ENCODE measurements around the gene RND3.

RND3 gene

GRCh38 chr2:150445398-150445797, 42.1 kb downstream of the RND3 start:
- DNase-seq (ENCODE audit: extremely low read depth in 1 of 2, low read depth in 1 of 2), result no peak

GRCh38 chr2:150442484-150442883, 45.0 kb downstream of the RND3 start:
- DNase-seq (ENCODE audit: extremely low read depth in 1 of 2, low read depth in 1 of 2), result no peak

- DNase-seq (ENCODE audit: extremely low read depth in 1 of 2, low read depth in 1 of 2), result no peak
Observed at GRCh38 chr2:150441784-150442183, 45.7 kb downstream of the RND3 start.

GRCh38 chr2:150441226-150441625, 46.2 kb downstream of the RND3 start:
- DNase-seq (ENCODE audit: extremely low read depth in 1 of 2, low read depth in 1 of 2), result no peak

- no peak for DNase-seq (ENCODE audit: extremely low read depth in 1 of 2, low read depth in 1 of 2)
Observed at GRCh38 chr2:150438654-150439053, 48.8 kb downstream of the RND3 start.

DNA sequence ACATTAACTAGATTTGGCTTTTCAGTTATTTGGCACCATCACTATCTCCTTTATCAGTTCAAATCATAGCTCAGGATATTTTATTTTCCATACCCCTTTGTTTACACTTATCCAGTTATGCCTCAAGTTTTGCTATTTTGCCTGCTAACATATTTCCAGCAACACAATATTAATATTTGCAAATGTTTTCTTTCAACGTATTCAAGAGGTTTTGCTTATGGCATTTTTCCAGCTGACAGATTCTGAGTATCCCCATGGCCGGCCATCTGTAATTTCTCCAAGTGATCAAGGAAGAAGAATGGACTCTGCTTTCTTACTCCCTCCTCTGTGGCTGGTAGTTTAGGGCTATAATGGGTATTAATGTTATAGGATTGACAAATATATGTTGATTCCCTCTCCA, 49.4 kb downstream of the RND3 start:
- no peak for DNase-seq (ENCODE audit: extremely low read depth in 1 of 2, low read depth in 1 of 2)

GRCh38 chr2:150432312-150432625, 55.2 kb downstream of the RND3 start:
- no peak for DNase-seq (ENCODE audit: extremely low read depth in 1 of 2, low read depth in 1 of 2)

DNA sequence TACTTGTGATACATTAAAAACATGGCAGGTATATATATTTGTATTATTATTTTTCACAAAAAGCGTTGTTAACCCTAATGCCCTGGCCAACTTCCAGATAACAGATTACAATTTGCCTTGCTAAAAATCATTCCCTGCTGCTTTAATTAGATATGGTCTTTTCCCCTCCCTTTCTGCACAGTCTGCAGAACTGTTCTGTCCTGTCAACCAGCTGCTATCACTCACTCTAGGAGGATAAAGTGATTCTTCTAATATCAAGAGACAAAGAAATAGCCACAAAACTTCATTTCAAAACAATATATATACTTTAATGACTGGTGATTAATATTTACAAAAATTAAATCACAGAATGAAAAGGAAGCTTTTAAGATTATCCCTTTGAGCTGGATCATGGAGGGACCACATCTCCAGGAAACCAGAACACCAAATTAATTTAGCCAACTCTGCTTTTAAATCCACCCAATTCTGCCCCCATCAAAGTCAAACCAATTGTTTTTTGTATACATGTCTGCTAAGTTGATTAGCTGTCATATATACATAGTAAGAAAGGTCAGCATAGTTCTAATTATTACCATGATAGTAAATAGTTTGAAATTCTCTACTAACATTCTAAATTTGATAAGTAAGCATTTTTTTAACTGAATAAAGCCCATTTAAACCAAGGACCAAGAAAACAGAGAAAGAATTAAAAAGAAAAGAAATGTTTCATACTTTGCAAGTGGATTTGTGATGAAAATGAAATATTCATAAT, 55.7 kb downstream of the RND3 start:
- no peak for DNase-seq (ENCODE audit: extremely low read depth in 1 of 2, low read depth in 1 of 2)

DNA sequence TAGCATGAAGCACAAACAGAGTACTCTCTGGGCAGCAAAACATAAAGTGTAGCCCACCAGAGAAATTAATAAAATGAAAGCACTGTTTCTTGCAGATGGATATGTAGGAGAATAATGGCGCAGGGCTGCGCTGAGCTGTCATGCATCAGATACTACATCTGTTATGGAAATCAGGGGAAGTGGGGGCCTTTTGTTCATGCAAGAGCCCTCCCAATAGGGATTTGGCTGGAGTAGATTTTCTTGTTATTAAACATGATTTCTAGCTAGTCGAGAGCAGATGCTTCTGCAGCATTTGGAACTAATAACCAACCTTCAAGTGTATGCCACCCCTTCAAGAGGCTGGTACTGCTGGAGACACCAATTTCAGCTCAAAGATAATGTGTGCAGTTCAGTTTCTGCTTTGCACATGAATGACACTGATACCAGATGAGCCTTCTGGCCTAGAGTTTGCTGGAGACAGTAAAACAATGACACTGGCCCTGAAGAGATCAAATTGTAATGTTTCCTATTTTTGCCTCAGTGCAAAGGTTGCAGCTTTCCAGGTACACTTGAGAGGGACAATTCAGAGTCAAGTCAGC, 58.0 kb downstream of the RND3 start:
- no peak for DNase-seq (ENCODE audit: extremely low read depth in 1 of 2, low read depth in 1 of 2)

DNA sequence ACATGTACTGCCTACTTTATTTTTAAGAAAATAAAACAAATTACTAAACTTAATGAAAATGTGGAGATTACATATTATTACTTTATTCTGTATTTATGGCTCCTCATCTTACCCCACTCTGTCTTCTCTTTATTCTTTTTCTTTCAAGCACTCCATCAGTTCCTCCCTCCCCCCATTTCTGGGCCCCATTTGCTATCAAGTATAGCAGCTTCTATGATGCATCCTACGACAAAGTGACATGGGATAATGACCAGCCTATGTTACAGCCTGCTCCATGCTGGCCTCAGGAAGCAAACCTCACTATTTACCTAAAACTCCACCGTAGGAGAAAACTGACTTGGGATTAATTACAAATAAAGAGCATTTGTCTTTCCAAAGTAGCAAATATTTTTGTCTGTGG, 58.8 kb downstream of the RND3 start:
- no peak for DNase-seq (ENCODE audit: extremely low read depth in 1 of 2, low read depth in 1 of 2)

DNA sequence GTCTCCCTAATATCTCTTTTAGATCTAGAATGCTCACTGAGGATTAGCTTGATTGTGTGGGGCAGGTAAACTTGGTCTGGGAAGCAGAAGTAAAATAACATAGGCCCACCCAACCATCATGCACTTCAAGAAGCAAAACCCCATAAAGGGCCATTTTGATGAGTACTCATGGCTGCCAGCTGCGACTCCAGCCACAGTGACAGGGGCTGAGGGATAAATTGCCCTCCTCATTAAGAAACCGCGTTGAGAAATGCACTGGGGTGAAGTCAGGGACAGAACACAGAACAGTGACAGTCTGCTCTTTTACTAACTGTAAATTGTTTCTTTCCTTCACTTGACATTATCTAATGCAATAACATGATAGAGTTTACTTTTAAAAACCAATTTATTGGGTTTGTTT, 60.2 kb downstream of the RND3 start:
- DNase-seq (ENCODE audit: extremely low read depth in 1 of 2, low read depth in 1 of 2), result no peak

GRCh38 chr2:150426724-150427123, 60.7 kb downstream of the RND3 start:
- DNase-seq (ENCODE audit: extremely low read depth in 1 of 2, low read depth in 1 of 2), result no peak

DNA sequence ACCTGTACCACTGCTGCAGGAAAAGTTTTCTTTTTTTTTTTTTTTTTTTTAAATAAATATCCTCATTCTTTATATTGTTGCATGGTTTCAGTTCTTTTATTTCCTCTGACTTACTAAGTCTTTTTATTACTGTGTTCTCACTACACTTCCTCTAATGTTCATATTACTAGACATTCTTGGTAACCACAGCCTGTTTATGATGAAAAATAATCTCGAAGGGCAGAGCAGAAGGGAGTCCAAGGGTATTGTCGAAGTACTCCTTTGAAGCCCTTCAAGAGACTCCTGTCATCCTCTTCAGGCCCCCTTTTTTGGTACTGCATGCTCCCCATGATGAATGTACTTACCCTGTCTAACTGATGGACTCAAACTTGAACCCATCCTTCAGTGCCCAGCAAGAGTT, 61.2 kb downstream of the RND3 start:
- no peak for DNase-seq (ENCODE audit: extremely low read depth in 1 of 2, low read depth in 1 of 2)

DNA sequence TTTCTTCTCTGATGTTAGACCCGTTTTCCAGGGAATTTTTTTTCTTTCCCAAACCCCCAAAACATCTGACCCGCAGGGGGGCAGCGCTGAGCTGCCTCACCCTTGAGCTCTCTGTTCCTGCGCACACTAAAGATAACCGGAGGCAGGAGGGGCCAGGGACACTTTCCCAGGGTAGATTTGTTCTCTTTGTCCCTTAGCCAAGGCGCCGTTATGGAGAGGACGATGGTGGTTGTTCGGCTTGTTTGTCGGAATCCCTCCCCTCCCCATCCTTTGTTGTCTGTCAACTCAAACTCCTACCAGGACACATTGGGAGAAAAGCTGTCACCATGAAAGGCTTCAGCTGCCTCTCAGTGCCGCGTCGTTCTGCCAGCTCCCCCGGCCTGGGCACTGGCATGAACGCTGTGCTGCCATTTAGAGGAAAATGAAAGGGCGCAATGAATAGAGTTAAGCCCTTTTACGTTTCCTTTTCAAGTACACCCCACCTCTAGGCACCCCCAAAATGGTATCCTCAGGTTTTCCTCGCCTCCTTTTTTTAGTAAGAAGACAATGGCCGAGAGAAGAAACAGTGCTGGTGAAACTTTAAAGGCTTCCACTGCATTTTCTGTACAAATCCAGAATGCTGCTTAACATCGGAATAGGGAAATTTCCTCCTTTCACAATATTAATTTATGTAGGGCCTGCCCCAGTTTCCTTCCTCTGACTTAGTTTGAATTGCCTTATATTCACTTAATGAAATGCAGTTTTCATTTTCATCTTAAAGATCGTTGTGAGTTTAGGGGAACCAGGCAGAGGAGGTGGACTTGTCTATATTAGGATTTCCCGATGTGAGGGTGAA, 62.1 kb downstream of the RND3 start:
- no peak for DNase-seq (ENCODE audit: extremely low read depth in 1 of 2, low read depth in 1 of 2)

DNA sequence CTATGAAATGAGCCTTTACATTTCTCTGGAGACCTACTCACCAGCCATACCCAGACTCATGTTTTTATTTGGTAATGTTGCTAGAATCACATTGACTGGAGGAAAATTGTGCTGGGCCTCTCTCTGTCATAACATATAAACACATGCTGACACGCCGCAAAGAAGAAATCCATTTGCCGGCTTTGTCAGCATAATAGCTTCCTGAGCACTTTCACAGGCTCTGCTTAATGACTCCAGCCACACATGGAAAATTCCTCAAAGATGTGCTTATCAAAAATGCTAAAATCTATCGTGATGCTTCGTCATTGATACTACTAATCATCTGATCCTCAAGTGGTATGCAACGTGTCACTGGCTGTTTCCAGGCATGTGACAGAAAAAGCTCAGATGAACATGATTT, 63.1 kb downstream of the RND3 start:
- no peak for DNase-seq (ENCODE audit: extremely low read depth in 1 of 2, low read depth in 1 of 2)

GRCh38 chr2:150421126-150421651, 66.3 kb downstream of the RND3 start:
- DNase-seq (ENCODE audit: extremely low read depth in 1 of 2, low read depth in 1 of 2), result no peak

GRCh38 chr2:150418916-150419315, 68.6 kb downstream of the RND3 start:
- DNase-seq (ENCODE audit: extremely low read depth in 1 of 2, low read depth in 1 of 2), result no peak
